GM12878 (cell line): Measurements from ENCODE around the gene PUDP. TPM values are rescaled to one million over a fixed set of nuclear protein-coding genes. Genes with fewer than 3 reads are reported as not detected.

Source experiments
- ATAC-seq: fragments of 200-7000 bp; cut with Tn5 transposase; 3 replicates; pipeline ENCODE4 v1.9.1; 2020; ENCODE audit warnings: mild to moderate bottlenecking, moderate library complexity
- BruUV-seq: library from RNA; stranded (reverse); fragments of 400-500 nt; replicated peaks from 2 replicates; lab custom pipeline; 2021; lab: Mats Ljungman, UMichigan
- CTCF ChIA-PET: fragments of 300-600 bp; sonication (Branson Sonifier 250); formaldehyde crosslinking; extraction: SDS; loops from one replicate; lab custom pipeline; 2021; ENCODE audit warnings: inconsistent platforms; lab: Yijun Ruan, JAX
- POLR2A ChIA-PET: fragments of 350-600 bp; formaldehyde crosslinking; extraction: SDS; loops from one replicate; lab custom pipeline; 2021; ENCODE audit warnings: inconsistent platforms; lab: Charles Lee
- RAD21 ChIA-PET: fragments of 300-600 bp; sonication (Branson Sonifier 250); formaldehyde crosslinking; loops from one replicate; lab custom pipeline; 2023; ENCODE audit warnings: antibody characterized with exemption; ENCODE audit not compliant: unreplicated experiment; lab: Charles Lee
- SMC1A ChIA-PET: fragments of 300-600 bp; sonication (Branson Sonifier 250); formaldehyde crosslinking; loops from one replicate; lab custom pipeline; 2023; ENCODE audit not compliant: unreplicated experiment, uncharacterized antibody; lab: Charles Lee
- DNase-seq: peaks from one replicate; pipeline ENCODE4 v3.0.0-alpha.2; 2011; ENCODE audit warnings: low read depth, low spot score
- FAIRE-seq: peaks from 3 replicates; lab custom pipeline; 2011; peaks lifted over from hg19 to GRCh38; lab: Jason Lieb, UNC
- H2AFZ ChIP-seq: 2 replicates; pipeline ENCODE4 v1.6.0; 2011; ENCODE audit warnings: low read depth, low read length, control low read depth; ENCODE audit not compliant: control insufficient read depth
- H3K27ac ChIP-seq: 2 replicates; pipeline ENCODE4 v1.5.1; 2011; ENCODE audit warnings: control low read depth; ENCODE audit not compliant: control insufficient read depth, insufficient read depth
- H3K27me3 ChIP-seq, 2 experiments: replicated peaks in 1 of 2; 2 replicates each; pipeline versions ENCODE4 v1.6.0 to v1.6.1; 2011; ENCODE audit warnings: low read length in 1 of 2; ENCODE audit not compliant: control insufficient read depth in 2 of 2, insufficient read depth in 2 of 2
- H3K36me3 ChIP-seq, 2 experiments: 2 replicates each; pipeline ENCODE4 v1.5.1; 2011; ENCODE audit warnings: low read length in 1 of 2; ENCODE audit not compliant: control insufficient read depth in 2 of 2, insufficient read depth in 2 of 2
- H3K4me1 ChIP-seq: 2 replicates; pipeline ENCODE4 v1.6.1; 2011; ENCODE audit warnings: mild to moderate bottlenecking, low read length, moderate library complexity, mixed read lengths; ENCODE audit not compliant: control insufficient read depth, insufficient read depth
- H3K4me2 ChIP-seq: 2 replicates; pipeline ENCODE4 v1.6.0; 2011; ENCODE audit warnings: control low read depth; ENCODE audit not compliant: control insufficient read depth, insufficient read depth
- H3K4me3 ChIP-seq: fragments of 200-600 bp; sonication (generic); 2 replicates; pipeline ENCODE4 v1.5.1; 2016
- H3K79me2 ChIP-seq: 2 replicates; pipeline ENCODE4 v1.6.0; 2011; ENCODE audit warnings: low read length; ENCODE audit not compliant: control insufficient read depth, insufficient read depth
- H3K9ac ChIP-seq: 2 replicates; pipeline ENCODE4 v1.8.0; 2011; ENCODE audit warnings: low read length, control low read depth, mixed read lengths; ENCODE audit not compliant: control insufficient read depth, insufficient read depth
- H3K9me3 ChIP-seq: replicated peaks from 3 replicates; pipeline ENCODE4 v1.5.1; 2011; ENCODE audit warnings: mild to moderate bottlenecking, low read length; ENCODE audit not compliant: control insufficient read depth, insufficient read depth
- H4K20me1 ChIP-seq: 2 replicates; pipeline ENCODE4 v1.6.0; 2011; ENCODE audit not compliant: control insufficient read depth, insufficient read depth
- BCL11A ChIP-seq: IDR thresholded peaks from 2 replicates; pipeline ENCODE4 v1.6.1; 2011; ENCODE audit warnings: low read depth, low read length
- BHLHE40 ChIP-seq, 2 experiments: fragments of 450-650 bp in 1 of 2; IDR thresholded peaks; 2 replicates each; pipeline ENCODE4 v1.6.1; 2011 to 2017; ENCODE audit warnings: low read depth in 2 of 2, borderline replicate concordance in 1 of 2, improper control_type of control experiment in 1 of 2, low read length in 1 of 2, mild to moderate bottlenecking in 1 of 2
- CHD4 ChIP-seq: fragments of 200-600 bp; sonication (generic); IDR thresholded peaks from 2 replicates; pipeline ENCODE4 v1.6.1; 2016; ENCODE audit warnings: mild to moderate bottlenecking
- CREM ChIP-seq: IDR thresholded peaks from 2 replicates; pipeline ENCODE4 v1.6.1; 2014; ENCODE audit warnings: antibody characterized with exemption, low read depth
- EGR1 ChIP-seq, 2 experiments: IDR thresholded peaks; 1 replicate in 1 of 2; 2 replicates in 1 of 2; pipeline ENCODE4 v1.6.1; 2011 to 2012; ENCODE audit warnings: low read depth in 2 of 2, low read length in 2 of 2, borderline replicate concordance in 1 of 2, mild to moderate bottlenecking in 1 of 2, moderate library complexity in 1 of 2
- FOXK2 ChIP-seq: fragments of 450-650 bp; IDR thresholded peaks from 2 replicates; pipeline ENCODE4 v1.6.1; 2017; ENCODE audit warnings: mild to moderate bottlenecking, moderate library complexity
- GATAD2B ChIP-seq: fragments of 450-650 bp; conservative IDR thresholded peaks from 2 replicates; pipeline ENCODE4 v1.6.1; 2017; ENCODE audit warnings: low read depth, mild to moderate bottlenecking, moderate library complexity
- LARP7 ChIP-seq: fragments of 450-650 bp; IDR thresholded peaks from 2 replicates; pipeline ENCODE4 v1.6.1; 2017; ENCODE audit warnings: mild to moderate bottlenecking
- MEF2A ChIP-seq: IDR thresholded peaks from 2 replicates; pipeline ENCODE4 v1.6.1; 2011; ENCODE audit warnings: low read depth, mild to moderate bottlenecking, low read length, moderate library complexity; ENCODE audit not compliant: insufficient read depth
- MYC ChIP-seq: IDR thresholded peaks from 2 replicates; pipeline ENCODE4 v1.6.1; 2011; ENCODE audit warnings: mild to moderate bottlenecking, low read length, moderate library complexity, inconsistent platforms; ENCODE audit not compliant: insufficient read depth, insufficient replicate concordance, insufficient read length, severe bottlenecking
- NBN ChIP-seq: fragments of 450-650 bp; IDR thresholded peaks from 2 replicates; pipeline ENCODE4 v1.6.1; 2016
- NR2C1 ChIP-seq: fragments of 450-650 bp; IDR thresholded peaks from 2 replicates; pipeline ENCODE4 v1.6.1; 2017; ENCODE audit warnings: antibody characterized with exemption, mild to moderate bottlenecking, moderate library complexity
- PKNOX1 ChIP-seq: fragments of 450-650 bp; IDR thresholded peaks from 2 replicates; pipeline ENCODE4 v1.6.1; 2016; ENCODE audit warnings: mild to moderate bottlenecking
- PML ChIP-seq: IDR thresholded peaks from 2 replicates; pipeline ENCODE4 v1.6.1; 2012; ENCODE audit warnings: low read length, inconsistent platforms
- RELB ChIP-seq: fragments of 450-650 bp; IDR thresholded peaks from 2 replicates; pipeline ENCODE4 v1.6.1; 2017; ENCODE audit warnings: low read depth, mild to moderate bottlenecking, moderate library complexity
- SUZ12 ChIP-seq: fragments of 200-600 bp; sonication (generic); IDR thresholded peaks from one replicate; pipeline ENCODE4 v1.6.1; 2018; ENCODE audit warnings: antibody characterized with exemption, mild to moderate bottlenecking; ENCODE audit not compliant: unreplicated experiment
- TARDBP ChIP-seq: IDR thresholded peaks from 2 replicates; pipeline ENCODE4 v1.6.1; 2016; ENCODE audit warnings: borderline replicate concordance
- WRNIP1 ChIP-seq: IDR thresholded peaks from 2 replicates; pipeline ENCODE4 v1.6.1; 2011; ENCODE audit warnings: low read depth, low read length, improper control_type of control experiment, borderline replicate concordance
- ZNF217 ChIP-seq: fragments of 450-650 bp; IDR thresholded peaks from 2 replicates; pipeline ENCODE4 v1.6.1; 2017; ENCODE audit warnings: antibody characterized with exemption, mild to moderate bottlenecking
- WGBS: methylation state at CpG from one replicate; pipeline ENCODE4 v1.1.6; 2016; ENCODE audit warnings: low lambda C conversion rate; ENCODE audit not compliant: insufficient replicate concordance, insufficient coverage; ENCODE audit errors: missing lambda C conversion rate; 5-methylcytosine and 5-hydroxymethylcytosine counted together
- in situ Hi-C: fragments of 300-500 bp; cut with MboI; formaldehyde crosslinking; loops from 9 replicates; pipeline ENCODE4 v1.14.3; 2018; ENCODE audit warnings: mixed read lengths
- intact Hi-C: fragments of 100-400 bp; cut with micrococcal nuclease; formaldehyde crosslinking; loops from one replicate; pipeline ENCODE4 v1.14.2; 2022; ENCODE audit not compliant: unreplicated experiment
- polyA plus RNA-seq, 11 experiments: library from polyadenylated mRNA; depleted of rRNA in 4 of 11; unstranded in 6 of 11; stranded (reverse) in 5 of 11; fragments of >200 nt; fragmentation: Nextera tagmentation in 4 of 11; fragmentation: Illumina TruSeq in 1 of 11; extraction: Ambion mirVana in 4 of 11; extraction: Trizol in 1 of 11; gene quantifications; 1 replicate in 1 of 11; 2 replicates in 10 of 11; pipeline versions ENCODE4 v1.2.1 to v1.2.3, GENCODE V29; 2011 to 2016; ENCODE audit warnings: inconsistent platforms in 2 of 11, missing spikeins in 2 of 11, low read depth in 1 of 11
- total RNA-seq, 4 experiments: library from RNA; depleted of rRNA in 3 of 4; stranded (reverse); fragments of >200 nt in 3 of 4; fragmentation: Illumina TruSeq in 1 of 4; extraction: Trizol in 1 of 4; gene quantifications; 2 replicates each; pipeline versions ENCODE4 v1.2.1 to v1.2.3, GENCODE V29; 2013 to 2021

The PUDP gene
- total and polyA plus RNA-seq, 10 of the 15 experiments (the other 5 are each of a cell fraction or from before 2014, with no cell fraction given): 30.8 to 83.5 (median 61.7) TPM

GRCh38 chrX:7110821-7111276 lies 37.1 kb downstream of the PUDP start (continued):
- TF ChIP-seq TARDBP (no peak), NR2C1 (0 out of 2 replicates have a peak, but pooled peaks have one; percentile 10), BHLHE40 (IDR thresholded peaks at IDR 0.05; ENCODE audit: borderline replicate concordance in 1 of 2, low read depth in 2 of 2, low read length in 1 of 2) (peak; percentile 42 to 67; a peak in 1 of 4 replicates), FOXK2 (no peak)

- ChIA-PET RAD21 (interaction anchor here (0.5 to 10.2 kb wide), 15 partner anchors 8 to 1030 kb away, joined by 3 to 127 read pairs (median 5); partner anchors contain the start of genes PUDP and STS), POLR2A (interaction anchor here (0.6 to 10.2 kb wide), 12 partner anchors 8 to 154 kb away, joined by 3 to 117 read pairs (median 4); partner anchors contain the start of genes PUDP and STS), CTCF (interaction anchor here (0.9 to 5.2 kb wide), 7 partner anchors 9 to 37 kb away, joined by 3 to 34 read pairs (median 7); partner anchors contain the start of gene STS), SMC1A (interaction anchor here (0.9 to 6.9 kb wide), 18 partner anchors 9 to 811 kb away, joined by 3 to 80 read pairs (median 6); partner anchors contain the start of genes PUDP and STS)
- peaks cover 35% of the 10 kb centered on the region for H3K79me2 ChIP-seq
- FAIRE-seq (no peak), ATAC-seq (peak; percentile 78), DNase-seq (peak; percentile 68)
- TSS peak; percentile 77 for BruUV-seq
- H3K4me2 ChIP-seq: peak overlapping the region; percentile 86
- H3K9ac ChIP-seq: peak overlapping the region; percentile 76
- H3K27me3 ChIP-seq: no peaks in the 10 kb centered on the region
- peak overlapping the region; percentile 99 for H3K27ac ChIP-seq
- peak overlapping the region; percentile 26; the same call in 1 of the 2 replicates for H3K4me3 ChIP-seq
- peak overlapping the region; percentile 62 for H2AFZ ChIP-seq
- H4K20me1 ChIP-seq: no peaks in the 10 kb centered on the region
- H3K4me1 ChIP-seq: peaks cover 60% of the 10 kb centered on the region
- in situ Hi-C loops: no loop called here
- intact Hi-C loops: loop anchor here (1.0 to 2.0 kb wide), 4 partner anchors 24 to 371 kb away; no protein-coding TSS in a partner anchor
- no peaks in the 10 kb centered on the region; the same call in 1 of the 3 replicates for H3K9me3 ChIP-seq
- peaks cover 2 to 7% of the 10 kb centered on the region in 2 experiments; a peak in 3 of 4 replicates for H3K36me3 ChIP-seq
- WGBS: 5% methylated on average over 12 of the region's 12 CpGs
- TF ChIP-seq ZNF217: 0 out of 2 replicates have a peak, but pooled peaks have one; percentile 13
- 0 out of 2 replicates have a peak, but pooled peaks have one; percentile 8 for TF ChIP-seq CREM
- no peak for TF ChIP-seq EGR1 (IDR thresholded peaks at IDR 0.05; ENCODE audit: borderline replicate concordance in 1 of 2, low read depth in 2 of 2, low read length in 2 of 2)
- no peak for TF ChIP-seq BCL11A
- no peak; the same call in 1 of the 2 replicates for TF ChIP-seq NBN
- no peak for TF ChIP-seq CHD4
- TF ChIP-seq RELB: no peak; the same call in 1 of the 2 replicates
- peak; percentile 46; the same call in 1 of the 2 replicates for TF ChIP-seq LARP7
- no peak for TF ChIP-seq MYC
- no peak for TF ChIP-seq GATAD2B
- 0 out of 2 replicates have a peak, but pooled peaks have one; percentile 43 for TF ChIP-seq MEF2A
- no peak for TF ChIP-seq PKNOX1
- TF ChIP-seq WRNIP1: no peak
- no peak for TF ChIP-seq SUZ12
- no peak for TF ChIP-seq PML
These were observed 37.8 kb downstream of the PUDP start for GRCh38 chrX:7109838-7110793.
